H1 (cell line): Measurements from ENCODE around the gene MGLL. TPM values are rescaled to one million over a fixed set of nuclear protein-coding genes. Genes with fewer than 3 reads are reported as not detected.

Source experiments
- CTCF ChIA-PET: fragments of 300-600 bp; sonication (Branson Sonifier 250); formaldehyde crosslinking; loops from one replicate; lab custom pipeline; 2021; ENCODE audit not compliant: partially characterized antibody; lab: Charles Lee
- POLR2A ChIA-PET: fragments of 300-600 bp; sonication (Branson Sonifier 250); formaldehyde crosslinking; loops from one replicate; lab custom pipeline; 2021; ENCODE audit warnings: inconsistent platforms; ENCODE audit not compliant: partially characterized antibody; lab: Charles Lee
- DNase-seq, 2 experiments: peaks; one replicate each; pipeline versions ENCODE4 v3.0.0 to v3.0.0-alpha.2; 2010 to 2022; ENCODE audit warnings: low spot score in 2 of 2, low read depth in 1 of 2, mixed read lengths in 1 of 2
- FAIRE-seq: peaks from 2 replicates; lab custom pipeline; 2011; peaks lifted over from hg19 to GRCh38; lab: Jason Lieb, UNC
- H2AFZ ChIP-seq: 2 replicates; pipeline ENCODE4 v1.8.1; 2012; ENCODE audit warnings: low read length, inconsistent platforms
- H2AK5ac ChIP-seq: 2 replicates; pipeline ENCODE4 v1.6.1; 2013; ENCODE audit warnings: low read depth, low read length
- H2BK120ac ChIP-seq: replicated peaks from 2 replicates; pipeline ENCODE3; 2013; ENCODE audit warnings: low read depth, low read length, inconsistent platforms
- H2BK12ac ChIP-seq: 2 replicates; pipeline ENCODE4 v1.6.1; 2013; ENCODE audit warnings: low read depth, low read length
- H2BK15ac ChIP-seq: 2 replicates; pipeline ENCODE4 v1.6.1; 2013; ENCODE audit warnings: low read length
- H2BK20ac ChIP-seq: 2 replicates; pipeline ENCODE4 v1.6.1; 2013; ENCODE audit warnings: low read length
- H2BK5ac ChIP-seq: 2 replicates; pipeline ENCODE4 v1.6.1; 2013; ENCODE audit warnings: low read depth, low read length
- H3K14ac ChIP-seq: 2 replicates; pipeline ENCODE4 v1.6.1; 2013; ENCODE audit warnings: inconsistent platforms; ENCODE audit not compliant: insufficient read length
- H3K18ac ChIP-seq: 2 replicates; pipeline ENCODE4 v1.6.1; 2013; ENCODE audit warnings: low read length; ENCODE audit errors: extremely low read depth
- H3K23ac ChIP-seq: 2 replicates; pipeline ENCODE4 v1.6.1; 2013; ENCODE audit warnings: inconsistent platforms; ENCODE audit not compliant: insufficient read length
- H3K23me2 ChIP-seq: 2 replicates; pipeline ENCODE4 v1.6.1; 2013; ENCODE audit warnings: low read depth, low read length
- H3K27ac ChIP-seq: 2 replicates; pipeline ENCODE4 v1.6.1; 2011; ENCODE audit warnings: low read depth, low read length, inconsistent platforms
- H3K27me3 ChIP-seq, 4 experiments: replicated peaks in 1 of 4; 1 replicate in 1 of 4; 2 replicates in 3 of 4; pipeline versions ENCODE4 v1.6.1 to v1.8.1; 2011 to 2013; ENCODE audit warnings: low read length in 3 of 4, mild to moderate bottlenecking in 3 of 4, inconsistent platforms in 2 of 4, mixed read lengths in 2 of 4, moderate library complexity in 1 of 4; ENCODE audit not compliant: control insufficient read depth in 3 of 4, insufficient read depth in 3 of 4; ENCODE audit errors: extremely low read depth in 1 of 4
- H3K36me3 ChIP-seq, 4 experiments: 2 replicates each; pipeline versions ENCODE4 v1.6.1 to v1.8.1; 2011 to 2013; ENCODE audit warnings: mild to moderate bottlenecking in 4 of 4, low read length in 3 of 4, moderate library complexity in 2 of 4, control low read depth in 1 of 4, inconsistent platforms in 1 of 4; ENCODE audit not compliant: insufficient read depth in 4 of 4, control insufficient read depth in 2 of 4
- H3K4ac ChIP-seq: replicated peaks from 2 replicates; pipeline ENCODE3; 2013; ENCODE audit warnings: low read length, low read depth, mixed read lengths, inconsistent platforms; ENCODE audit not compliant: insufficient read length
- H3K4me1 ChIP-seq, 4 experiments: replicated peaks in 1 of 4; 1 replicate in 1 of 4; 2 replicates in 3 of 4; pipeline versions ENCODE4 v1.6.1 to v1.8.1; 2011 to 2013; ENCODE audit warnings: low read length in 3 of 4, inconsistent platforms in 2 of 4, mixed read lengths in 1 of 4; ENCODE audit not compliant: insufficient read depth in 4 of 4, control insufficient read depth in 3 of 4
- H3K4me2 ChIP-seq, 2 experiments: 2 replicates each; pipeline versions ENCODE4 v1.6.1 to v1.8.1; 2011 to 2013; ENCODE audit warnings: low read depth in 2 of 2, low read length in 2 of 2, control low read depth in 1 of 2, inconsistent platforms in 1 of 2, mild to moderate bottlenecking in 1 of 2; ENCODE audit not compliant: insufficient read depth in 1 of 2
- H3K4me3 ChIP-seq, 4 experiments: fragments of 200-600, 300-600 bp in 1 of 4; sonication (generic), shearing (Covaris generic), sonication (Bioruptor Twin) in 1 of 4; 2 replicates each; pipeline versions ENCODE4 v1.5.1 to v1.8.1; 2011 to 2016; ENCODE audit warnings: low read length in 4 of 4, low read depth in 3 of 4, control low read depth in 2 of 4, inconsistent platforms in 2 of 4, mild to moderate bottlenecking in 2 of 4, mixed read lengths in 1 of 4, moderate library complexity in 1 of 4; ENCODE audit not compliant: insufficient read depth in 2 of 4; ENCODE audit errors: extremely low read depth in 1 of 4
- H3K56ac ChIP-seq: replicated peaks from 2 replicates; pipeline ENCODE3; 2013; ENCODE audit warnings: low read depth, mild to moderate bottlenecking, mixed read lengths, low read length, inconsistent platforms; ENCODE audit not compliant: insufficient read length
- H3K79me1 ChIP-seq: 2 replicates; pipeline ENCODE4 v1.6.1; 2013; ENCODE audit warnings: low read depth, low read length, control low read depth
- H3K79me2 ChIP-seq, 2 experiments: 2 replicates each; pipeline versions ENCODE4 v1.6.1 to v1.8.1; 2012 to 2013; ENCODE audit warnings: low read length in 2 of 2, mild to moderate bottlenecking in 2 of 2, inconsistent platforms in 1 of 2; ENCODE audit not compliant: insufficient read depth in 2 of 2, control insufficient read depth in 1 of 2
- H3K9ac ChIP-seq, 4 experiments: replicated peaks in 1 of 4; 1 replicate in 1 of 4; 2 replicates in 3 of 4; pipeline versions ENCODE4 v1.6.1 to v1.8.1; 2011 to 2013; ENCODE audit warnings: low read depth in 3 of 4, low read length in 3 of 4, control low read depth in 2 of 4, mild to moderate bottlenecking in 2 of 4, moderate library complexity in 2 of 4, inconsistent platforms in 1 of 4; ENCODE audit errors: extremely low read depth in 1 of 4
- H3K9me3 ChIP-seq, 2 experiments: 2 replicates each; pipeline versions ENCODE4 v1.6.1 to v1.8.1; 2012 to 2013; ENCODE audit warnings: mild to moderate bottlenecking in 2 of 2, moderate library complexity in 2 of 2, control low read depth in 1 of 2, inconsistent platforms in 1 of 2, low read depth in 1 of 2, low read length in 1 of 2, mixed read lengths in 1 of 2; ENCODE audit not compliant: insufficient read depth in 2 of 2
- H4K20me1 ChIP-seq, 2 experiments: replicated peaks in 1 of 2; 2 replicates each; pipeline versions ENCODE3 to v1.8.1; 2011 to 2013; ENCODE audit warnings: inconsistent platforms in 2 of 2, low read length in 2 of 2, mild to moderate bottlenecking in 1 of 2; ENCODE audit not compliant: insufficient read depth in 2 of 2, control insufficient read depth in 1 of 2
- H4K5ac ChIP-seq: 2 replicates; pipeline ENCODE4 v1.6.1; 2013; ENCODE audit warnings: low read length, low read depth, mixed read lengths, inconsistent platforms; ENCODE audit not compliant: insufficient read length
- H4K8ac ChIP-seq: 2 replicates; pipeline ENCODE4 v1.8.0; 2013; ENCODE audit warnings: mild to moderate bottlenecking, moderate library complexity, low read length, inconsistent platforms; ENCODE audit not compliant: insufficient read depth; ENCODE audit errors: extremely low read depth
- H4K91ac ChIP-seq: replicated peaks from 2 replicates; pipeline ENCODE3; 2013; ENCODE audit warnings: low read length, mixed read lengths, inconsistent platforms; ENCODE audit not compliant: insufficient read length
- SIN3A ChIP-seq, 2 experiments: IDR thresholded peaks in 1 of 2; conservative IDR thresholded peaks in 1 of 2; 2 replicates each; pipeline ENCODE4 v1.6.1; 2011 to 2012; ENCODE audit warnings: low read length in 2 of 2, improper control_type of control experiment in 1 of 2, low read depth in 1 of 2, mild to moderate bottlenecking in 1 of 2
- WGBS, 2 experiments: shearing (Covaris generic) in 1 of 2; methylation state at CpG; one replicate each; pipeline versions ENCODE4 v1.1.6 to v1.1.7; 2013 to 2015; ENCODE audit warnings: low lambda C conversion rate in 2 of 2, mixed read lengths in 2 of 2, inconsistent platforms in 1 of 2, low coverage in 1 of 2, missing lambda C conversion rate in 1 of 2; ENCODE audit not compliant: insufficient replicate concordance in 2 of 2, insufficient coverage in 1 of 2, insufficient read length in 1 of 2; ENCODE audit errors: extremely low coverage in 1 of 2, missing lambda C conversion rate in 1 of 2; 5-methylcytosine and 5-hydroxymethylcytosine counted together
- polyA plus RNA-seq, 7 experiments: library from polyadenylated mRNA; depleted of rRNA in 3 of 7; stranded (reverse) in 5 of 7; unstranded in 2 of 7; fragments of >200 nt in 5 of 7; fragments of 200-250 nt in 2 of 7; gene quantifications; 1 replicate in 5 of 7; 2 replicates in 1 of 7; 4 replicates in 1 of 7; pipeline versions ENCODE4 v1.2.1 to v1.2.3, GENCODE V29; 2011 to 2013; ENCODE audit warnings: missing spikeins in 2 of 7, mixed read lengths in 2 of 7
- total RNA-seq: library from RNA; stranded (reverse); fragmentation: NEBNext Ultra II Directional; extraction: Animal tissue kit (Norgen Biotek cat#: 25700); gene quantifications from 2 replicates; pipeline ENCODE4 v1.2.1, GENCODE V29; 2021

The MGLL gene
- total and polyA plus RNA-seq, 2 of the 8 experiments (the other 6 are each of a cell fraction or from before 2014, with no cell fraction given), result 0.05 to 0.34 TPM

- no peaks in the 10 kb centered on the region for H3K79me1 ChIP-seq
- H3K23ac ChIP-seq, result no peak overlapping the region
- ChIA-PET POLR2A (no interaction called here), CTCF (interaction anchor here (0.6 to 1.1 kb wide), 2 partner anchors 23 to 162 kb away, joined by 3 to 6 read pairs; no protein-coding TSS in a partner anchor)
- H3K9ac ChIP-seq, result no peak overlapping the region
- no peak for DNase-seq
- no peaks in the 10 kb centered on the region for H3K23me2 ChIP-seq
- no peak overlapping the region; the same call in 1 of the 2 replicates for H4K8ac ChIP-seq
- H2BK15ac ChIP-seq, result no peak overlapping the region
- no peak overlapping the region for H2BK20ac ChIP-seq
- no peak overlapping the region for H3K4me2 ChIP-seq
- no peak overlapping the region for H3K14ac ChIP-seq
- no peak overlapping the region for H2BK120ac ChIP-seq
- H3K56ac ChIP-seq, result no peak overlapping the region
- H3K36me3 ChIP-seq, result no peaks in the 10 kb centered on the region
- H4K5ac ChIP-seq, result no peak overlapping the region
- no peaks in the 10 kb centered on the region for H3K27me3 ChIP-seq
- 79% methylated on average over 3 of the region's 3 CpGs; no CpG with 5 or more reads in 1 of the 2 experiments for WGBS, 2 experiments
- H3K27ac ChIP-seq, result no peak overlapping the region
- H3K18ac ChIP-seq, result no peak overlapping the region
- H4K20me1 ChIP-seq, result no peaks in the 10 kb centered on the region
- H3K4me1 ChIP-seq, result peaks cover 0 to 17% (median 7%) of the 10 kb centered on the region in 4 experiments; a peak in 5 of 7 replicates
- H4K91ac ChIP-seq, result no peak overlapping the region
- H2AK5ac ChIP-seq, result no peak overlapping the region
- no peak overlapping the region for H2AFZ ChIP-seq
- TF ChIP-seq SIN3A (conservative IDR thresholded peaks at IDR 0.05 in 1 of 2, IDR thresholded peaks at IDR 0.05 in 1 of 2; ENCODE audit: low read depth in 1 of 2, low read length in 2 of 2), result no peak
- H2BK12ac ChIP-seq, result no peak overlapping the region
- no peaks in the 10 kb centered on the region for H3K9me3 ChIP-seq
- H3K79me2 ChIP-seq, result no peaks in the 10 kb centered on the region
- no peak overlapping the region for H3K4me3 ChIP-seq
- H3K4ac ChIP-seq, result no peak overlapping the region
- FAIRE-seq, result no peak
- no peak overlapping the region for H2BK5ac ChIP-seq
Observed at GRCh38 chr3:127718916-127719290, 103.4 kb downstream of the MGLL start.
